HG03039 (cell line): ENCODE results near the gene NSD2.
A peak's percentile ranks its signal among the peaks of the same experiment; 100 is the strongest.
"Not testable (repeated sequence)": the region's sequence is repeated elsewhere in the genome, so short reads cannot be mapped to it uniquely, and the experiment has no call there.

Experiments used
- ATAC-seq: cut with Tn5 transposase; IDR thresholded peaks from one replicate; pipeline ENCODE4 v1.9.1; 2021; ENCODE audit warnings: mild to moderate bottlenecking, moderate library complexity; ENCODE audit not compliant: unreplicated experiment

NSD2 gene

DNA sequence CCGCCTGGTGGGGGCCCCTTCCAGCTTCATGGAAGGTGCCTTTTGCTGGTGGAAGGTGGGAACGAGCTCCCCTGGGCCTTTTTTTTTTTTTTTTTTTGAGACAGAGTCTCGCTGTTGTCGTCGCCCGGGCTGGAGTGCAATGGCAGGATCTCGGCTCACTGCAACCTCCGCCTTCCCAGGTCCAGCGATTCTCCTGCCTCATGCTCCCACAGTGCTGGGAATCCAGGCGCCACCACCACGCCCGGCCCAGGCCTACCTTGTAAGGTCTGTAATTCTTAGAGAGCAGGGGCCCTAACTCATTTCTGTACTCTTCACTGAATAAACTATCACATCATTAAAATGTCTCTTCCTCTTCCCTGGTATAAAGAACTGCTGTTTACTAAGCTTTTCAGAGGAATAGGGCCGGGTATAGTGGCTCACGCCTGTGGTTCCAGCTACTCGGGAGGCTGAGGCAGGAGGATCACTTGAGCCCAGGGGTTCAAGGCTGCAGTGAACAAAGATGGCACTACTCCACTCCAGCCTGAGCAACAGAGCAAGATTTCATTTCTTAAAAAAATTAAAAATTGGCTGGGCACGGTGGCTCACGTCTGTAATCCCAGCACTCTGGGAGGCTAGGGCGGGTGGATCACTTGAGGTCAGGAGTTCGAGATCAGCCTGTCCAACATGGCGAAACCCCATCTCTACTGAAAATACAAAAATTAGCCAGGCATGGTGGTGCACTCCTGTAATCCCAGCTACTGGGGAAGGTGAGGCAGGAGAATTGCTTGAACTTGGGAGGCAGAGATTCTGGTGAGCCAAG lies 122.7 kb downstream of the NSD2 start:
- ATAC-seq = not testable (repeated sequence)

GRCh38 chr4:1994938-1995337 lies 123.7 kb downstream of the NSD2 start:
- ATAC-seq = no peak

DNA sequence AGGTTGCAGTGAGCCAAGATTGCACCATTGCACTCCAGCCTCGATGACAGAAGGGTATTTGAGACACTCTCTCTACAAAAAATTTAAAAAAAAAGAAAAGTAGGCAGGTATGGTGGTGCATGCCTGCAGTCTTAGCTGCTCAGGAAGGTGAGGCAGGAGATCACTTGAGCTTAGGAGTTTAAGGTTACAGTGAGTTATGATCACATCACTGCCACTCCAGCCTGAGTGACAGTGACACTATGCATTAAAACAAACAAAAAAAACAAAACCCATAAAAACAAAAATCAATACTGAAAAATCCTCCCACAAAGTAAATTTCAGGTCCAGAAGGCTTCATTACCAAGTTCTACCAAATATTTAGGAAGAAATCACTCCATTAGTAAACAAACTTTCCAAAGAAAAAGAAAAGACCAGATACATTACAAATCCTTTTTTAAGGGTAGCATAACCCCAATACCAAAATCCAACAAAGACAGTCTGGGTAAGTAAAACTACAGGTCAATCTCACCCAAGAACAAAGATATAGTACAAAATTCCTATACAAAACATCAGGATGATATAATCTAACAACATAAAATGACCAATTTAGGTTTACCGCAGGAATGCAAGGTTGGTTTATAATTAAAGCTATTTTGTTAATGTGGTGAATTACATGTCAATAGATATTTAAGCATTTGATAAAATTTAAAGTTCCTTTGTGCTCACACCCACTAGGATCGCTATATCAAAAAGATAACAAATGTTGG lies 125.8 kb downstream of the NSD2 start:
- ATAC-seq = no peak

GRCh38 chr4:1997712-1998111 lies 126.5 kb downstream of the NSD2 start:
- no peak for ATAC-seq

GRCh38 chr4:1998296-1998695 lies 127.1 kb downstream of the NSD2 start:
- no peak for ATAC-seq

DNA sequence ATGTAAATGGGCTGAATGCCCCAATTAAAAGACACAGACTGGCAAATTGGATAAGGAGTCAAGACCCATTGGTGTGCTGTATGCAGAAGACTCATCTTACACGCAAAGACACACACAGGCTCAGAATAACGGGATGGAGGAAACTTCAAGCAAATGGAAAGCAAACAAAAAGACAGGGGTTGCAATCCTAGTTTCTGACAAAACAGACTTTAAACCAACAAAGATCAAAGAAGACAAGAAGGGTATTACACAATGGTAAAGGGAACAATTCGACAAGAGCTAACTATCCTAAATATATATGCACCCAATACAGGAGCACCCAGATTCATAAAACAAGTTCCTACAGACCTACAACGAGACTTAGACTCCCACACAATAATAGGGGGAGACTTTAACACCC lies 128.1 kb downstream of the NSD2 start:
- not testable (repeated sequence) for ATAC-seq

- ATAC-seq = not testable (repeated sequence)
Observed at GRCh38 chr4:2003361-2003760, 132.2 kb downstream of the NSD2 start.

GRCh38 chr4:2006367-2006766 lies 135.2 kb downstream of the NSD2 start:
- no peak for ATAC-seq

DNA sequence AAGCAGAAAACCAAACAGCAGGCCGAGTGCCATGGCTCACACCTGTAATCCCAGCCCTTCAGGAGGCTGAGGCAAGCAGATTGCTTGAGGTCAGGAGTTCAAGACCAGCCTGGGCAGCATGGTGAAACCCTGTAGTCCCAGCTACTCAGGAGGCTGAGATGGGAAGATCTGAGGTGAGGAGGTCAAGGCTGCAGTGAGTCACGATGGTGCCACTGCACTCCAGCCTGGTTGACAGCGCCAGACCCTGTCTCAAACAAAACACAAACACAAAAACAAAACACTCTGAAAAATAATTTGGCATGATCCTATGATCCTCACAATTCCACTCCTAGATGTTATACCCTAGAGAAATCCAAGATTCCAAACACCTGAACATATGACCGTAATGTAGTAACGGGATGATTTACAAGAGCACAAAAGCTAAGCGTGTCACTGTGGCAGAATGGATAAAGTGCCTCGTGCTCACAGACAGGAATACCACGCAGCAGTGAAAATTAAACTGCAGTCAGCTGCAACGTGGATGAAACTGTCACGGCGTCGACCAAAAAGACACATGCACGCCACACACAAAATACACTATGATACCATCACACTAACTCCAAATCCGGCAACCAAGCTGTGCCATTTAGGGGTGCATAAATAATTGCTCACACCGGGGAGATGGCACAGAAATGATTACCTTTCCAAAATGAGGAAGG lies 135.9 kb downstream of the NSD2 start:
- ATAC-seq = no peak

GRCh38 chr4:2007804-2008670 lies 136.8 kb downstream of the NSD2 start:
- ATAC-seq = no peak

- ATAC-seq = no peak
Observed at GRCh38 chr4:2008671-2008920, 137.4 kb downstream of the NSD2 start.

DNA sequence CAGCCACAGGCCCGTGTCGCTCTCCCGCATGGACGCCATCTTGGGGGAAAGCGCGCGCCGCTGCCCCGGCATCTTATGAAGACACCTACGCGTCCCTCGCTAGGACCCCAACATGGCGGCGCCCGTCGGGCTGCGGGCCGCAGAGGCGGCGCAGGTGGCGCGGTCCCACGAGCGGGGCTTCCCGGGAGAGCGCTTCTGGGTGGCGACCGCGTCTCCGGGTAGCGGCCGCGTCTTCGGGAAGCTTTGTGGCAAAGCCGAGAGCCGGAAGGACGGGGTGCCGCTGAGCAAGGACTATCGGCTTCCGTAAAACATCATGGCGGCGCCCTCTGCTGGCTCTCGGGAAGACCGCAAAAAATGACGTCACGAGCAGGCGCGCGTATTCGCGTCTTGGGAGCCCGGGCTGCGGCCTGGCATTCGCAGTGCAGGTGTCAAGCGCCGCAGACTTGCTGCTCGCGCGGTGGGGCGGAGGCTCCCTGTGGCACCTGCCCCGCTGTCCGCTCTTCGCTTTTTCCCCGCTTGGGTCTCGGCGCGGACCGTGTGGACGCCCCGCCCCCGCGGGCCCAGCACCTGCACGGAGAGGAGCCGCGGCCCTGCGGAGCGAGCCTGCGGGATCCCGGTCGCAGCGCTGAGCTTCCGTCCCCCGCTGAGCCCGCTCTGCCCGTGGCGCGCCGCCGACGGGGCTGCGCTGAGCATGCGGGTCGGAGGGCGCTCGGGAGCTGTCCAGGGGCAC lies 137.9 kb downstream of the NSD2 start, which contains the start of gene NELFA:
Gene NELFA, minus strand, starts transcription at position 54 of the 730 bp plus-strand sequence. Its CDS starts 15 bp downstream, at position 39.
- peak; percentile 71 for ATAC-seq

- peak; percentile 2 for ATAC-seq
Observed at GRCh38 chr4:2009651-2010233, 138.5 kb downstream of the NSD2 start.

- ATAC-seq = no peak
Observed at GRCh38 chr4:2011583-2011982, 140.4 kb downstream of the NSD2 start.

DNA sequence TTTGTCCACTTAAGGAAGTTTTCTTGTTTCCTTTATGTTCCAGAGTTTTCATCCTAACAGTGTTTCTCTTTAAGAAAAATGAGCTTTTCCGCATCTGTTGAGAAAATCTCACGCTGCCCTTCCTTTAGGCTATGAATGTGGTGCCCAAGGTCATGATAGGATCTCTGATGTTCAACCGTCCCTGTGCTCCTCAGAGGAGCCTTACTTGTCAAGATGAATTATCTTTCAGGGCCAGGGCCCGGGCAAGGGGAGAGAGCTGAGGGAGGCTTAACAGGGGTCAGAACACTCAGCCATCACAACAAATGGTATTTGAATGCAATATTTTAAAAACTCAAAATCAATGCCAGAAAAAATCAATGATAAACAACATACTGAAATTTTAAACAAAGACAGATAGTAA lies 143.8 kb downstream of the NSD2 start:
- ATAC-seq = no peak

DNA sequence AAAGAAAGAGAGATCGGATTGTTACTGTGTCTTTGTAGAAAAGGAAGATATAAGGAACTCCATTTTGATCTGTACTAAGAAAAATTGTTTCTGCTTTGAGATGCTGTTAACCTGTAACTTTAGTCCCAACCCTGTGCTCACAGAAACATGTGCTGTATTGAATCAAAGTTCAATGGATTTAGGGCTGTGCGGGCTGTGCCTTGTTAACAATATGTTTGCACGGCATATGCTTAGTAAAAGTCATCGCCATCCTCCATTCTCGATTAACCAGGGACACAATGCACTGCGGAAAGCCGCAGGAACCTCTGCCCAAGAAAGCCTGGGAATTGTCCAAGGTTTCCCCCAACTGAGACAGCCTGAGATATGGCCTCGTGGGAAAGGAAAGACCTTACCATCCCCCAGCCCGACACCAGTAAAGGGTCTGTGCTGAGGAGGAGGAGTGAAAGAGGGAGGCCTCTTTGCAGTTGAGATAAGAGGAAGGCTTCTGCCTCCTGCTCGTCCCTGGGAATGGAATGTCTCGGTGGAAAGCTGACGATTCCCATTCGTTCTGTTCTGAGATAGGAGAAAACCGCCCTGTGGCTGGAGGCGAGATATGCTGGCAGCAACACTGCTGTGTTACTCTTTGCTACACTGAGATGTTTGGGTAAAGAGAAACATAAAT lies 150.3 kb downstream of the NSD2 start:
- ATAC-seq = not testable (repeated sequence)

- ATAC-seq = no peak
Observed at GRCh38 chr4:2024683-2025082, 153.5 kb downstream of the NSD2 start.

DNA sequence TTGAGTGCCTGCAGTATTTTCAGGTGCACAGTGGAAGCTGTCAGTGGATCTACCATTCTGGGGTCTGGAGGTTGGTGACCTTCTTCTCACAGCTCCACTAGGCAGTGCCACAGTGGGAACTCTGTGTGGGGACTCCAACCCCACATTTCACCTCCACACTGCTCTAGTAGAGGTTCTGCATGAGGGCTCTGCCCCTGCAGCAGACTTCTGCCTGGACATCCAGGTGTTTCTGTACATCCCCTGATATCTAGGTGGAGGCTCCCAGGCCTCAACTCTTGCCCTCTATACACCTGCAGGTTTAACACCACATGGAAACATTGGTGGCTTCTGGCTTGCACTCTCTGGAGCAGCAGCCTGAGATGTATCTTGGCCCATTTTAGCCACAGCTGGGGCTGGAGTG lies 154.6 kb downstream of the NSD2 start:
- ATAC-seq = no peak

- ATAC-seq = not testable (repeated sequence)
Observed at GRCh38 chr4:2027120-2027519, 155.9 kb downstream of the NSD2 start.
